Pulmonary artery endothelial cell (primary cell): Measurements from ENCODE around the gene SMIM9. TPM values are rescaled to one million over a fixed set of nuclear protein-coding genes. Genes with fewer than 3 reads are reported as not detected.
A peak's percentile ranks its signal among the peaks of the same experiment; 100 is the strongest.

Experiments used
- DNase-seq: peaks from one replicate; pipeline ENCODE4 v3.0.0-alpha.2; 2011; ENCODE audit warnings: low read depth, low spot score
- total RNA-seq: library from RNA; depleted of rRNA; stranded (reverse); fragments of >200 nt; gene quantifications from 2 replicates; pipeline ENCODE4 v1.2.3, GENCODE V29; 2014

The SMIM9 gene
- total RNA-seq, 1 donor from 2014 or later: not detected

DNA sequence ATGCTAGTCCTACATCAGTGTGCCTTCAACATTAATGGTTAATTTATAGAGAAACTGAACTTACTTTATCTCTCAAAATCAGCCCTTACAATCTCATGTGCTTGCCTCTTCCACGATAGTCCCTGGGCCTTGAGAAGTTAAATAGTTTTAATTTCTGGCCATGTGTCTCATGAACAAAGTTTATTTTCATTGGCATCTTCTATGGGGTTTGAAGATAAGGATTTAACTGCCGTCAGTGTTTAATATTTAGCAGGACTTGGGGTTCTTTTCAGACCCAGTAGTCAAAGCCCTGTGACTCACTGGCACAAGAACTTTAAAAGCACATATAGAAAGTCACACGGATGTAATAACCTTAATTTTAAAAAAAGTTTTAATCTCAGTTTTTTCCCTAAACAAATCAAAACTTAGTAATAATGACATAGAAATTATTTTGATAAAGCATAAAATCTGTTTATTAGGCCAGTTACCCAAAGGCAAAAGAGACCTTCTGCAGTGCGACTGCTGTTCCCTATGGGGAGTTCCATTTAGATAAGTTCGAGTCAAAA, 19.1 kb downstream of the SMIM9 start:
- DNase-seq: no peak

DNA sequence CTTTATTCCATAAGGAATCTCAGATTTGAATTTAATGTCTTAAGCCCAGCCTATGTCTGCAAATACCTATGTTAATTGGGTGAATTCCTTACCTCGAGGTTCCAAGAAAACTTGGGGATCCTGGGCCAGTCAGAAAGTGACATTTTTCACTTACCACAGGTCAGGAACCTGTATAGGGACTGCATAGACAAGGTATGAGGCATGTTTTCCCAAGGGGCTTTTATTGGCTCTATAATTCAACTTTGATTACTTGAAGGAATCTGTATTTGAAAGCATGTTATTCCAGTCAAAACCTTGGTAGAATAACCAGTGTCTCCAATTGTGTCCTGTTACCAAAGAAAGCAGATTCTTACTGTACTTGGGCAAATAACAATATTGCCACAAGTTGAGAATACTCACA, 20.7 kb downstream of the SMIM9 start:
- no peak for DNase-seq

DNA sequence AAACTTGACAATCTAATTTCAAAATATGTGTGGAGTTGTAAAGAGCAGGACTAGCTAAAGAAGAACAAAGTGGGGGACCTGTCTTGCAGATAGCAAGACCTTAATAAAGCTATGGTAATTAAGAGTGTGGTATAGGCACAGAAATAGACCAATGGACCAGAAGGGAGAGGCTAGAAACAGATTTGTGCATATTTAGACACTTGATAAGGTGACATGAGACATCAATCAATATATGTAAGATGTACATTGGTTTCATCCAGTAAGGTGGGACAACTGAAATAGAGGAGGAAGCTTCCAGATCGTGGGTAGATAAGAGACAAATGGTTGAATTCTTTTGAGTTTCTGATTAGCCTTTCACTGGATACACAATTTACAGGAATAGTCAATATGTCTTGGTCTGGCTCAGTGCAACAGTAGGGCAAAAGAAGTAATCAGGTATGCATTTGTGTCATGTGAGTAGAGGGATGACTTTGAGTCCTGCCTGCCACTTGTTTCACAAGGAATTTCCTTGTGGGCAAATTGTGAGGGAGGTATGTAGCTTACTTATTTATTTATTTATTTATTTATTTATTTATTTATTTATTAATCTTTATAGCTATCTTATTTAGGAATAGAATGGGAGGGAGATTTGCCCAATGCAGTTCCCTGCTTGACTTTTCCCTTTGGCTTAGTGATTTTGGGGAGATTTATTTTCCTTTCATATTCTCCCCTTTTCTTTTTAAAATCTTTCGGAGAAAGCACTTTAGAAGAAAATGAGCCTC, 21.9 kb downstream of the SMIM9 start:
- DNase-seq: no peak

DNA sequence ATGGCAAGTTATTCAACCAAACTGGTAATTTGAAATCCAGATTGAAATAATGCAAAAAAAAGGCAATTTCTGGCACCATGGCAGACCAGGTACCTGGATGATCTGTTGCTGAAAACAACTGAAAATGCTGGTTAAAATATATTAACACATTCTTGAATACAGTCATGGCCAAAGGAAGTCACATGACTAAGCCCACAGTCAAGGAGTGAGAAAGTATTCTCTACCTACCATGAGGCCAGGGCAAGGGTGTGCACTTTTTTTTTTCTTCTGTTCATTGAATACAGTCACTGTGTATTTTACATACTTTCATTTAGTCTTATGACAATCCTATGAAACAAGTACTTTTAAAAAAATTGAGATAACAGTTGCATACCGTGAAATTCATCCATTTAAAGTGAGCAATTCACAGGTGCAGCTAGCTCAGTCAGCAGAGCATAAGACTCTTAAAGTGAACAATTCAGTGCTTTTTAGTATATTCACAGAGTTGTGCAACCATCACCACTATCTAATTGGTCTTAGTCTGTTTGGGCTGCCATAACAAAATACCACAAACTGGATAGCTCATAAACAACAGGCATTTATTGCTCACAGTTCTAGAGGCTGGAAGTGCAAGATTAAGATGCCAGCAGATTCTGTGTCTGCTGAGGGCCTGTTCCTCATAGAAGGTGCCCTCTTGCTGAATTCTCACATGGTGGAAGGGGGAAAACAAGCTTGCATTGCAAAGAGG, 24.4 kb downstream of the SMIM9 start:
- no peak for DNase-seq

DNA sequence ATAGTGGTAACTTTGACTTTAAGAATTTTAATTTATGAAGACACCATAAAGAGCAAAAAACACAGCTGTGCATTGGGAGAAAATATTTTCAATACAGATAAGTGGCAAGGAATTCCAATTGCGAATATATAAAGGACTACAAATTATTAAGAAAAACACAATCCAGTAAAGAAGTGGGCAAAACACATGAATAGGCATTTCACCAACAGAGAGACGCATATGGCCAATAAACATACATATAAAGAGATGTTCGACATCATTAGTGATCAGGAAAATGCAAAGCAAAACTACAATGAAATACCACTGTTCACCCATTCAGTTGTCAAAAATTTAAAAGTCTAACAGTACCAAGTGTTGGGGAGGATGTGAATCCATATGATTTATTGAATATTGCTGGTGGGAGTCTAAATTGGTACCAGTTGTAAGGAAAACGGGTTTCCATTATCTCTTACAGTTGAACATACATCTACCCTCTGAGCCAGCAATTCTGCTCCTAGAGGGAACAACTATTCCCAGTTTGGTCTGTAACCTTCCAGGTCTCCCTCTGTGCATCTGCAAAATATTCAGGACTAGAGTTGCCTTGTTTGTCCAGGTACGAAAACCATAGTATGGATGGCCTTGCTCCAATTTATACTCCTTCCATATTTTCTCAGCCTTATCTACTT, 27.5 kb downstream of the SMIM9 start:
- DNase-seq: no peak

DNA sequence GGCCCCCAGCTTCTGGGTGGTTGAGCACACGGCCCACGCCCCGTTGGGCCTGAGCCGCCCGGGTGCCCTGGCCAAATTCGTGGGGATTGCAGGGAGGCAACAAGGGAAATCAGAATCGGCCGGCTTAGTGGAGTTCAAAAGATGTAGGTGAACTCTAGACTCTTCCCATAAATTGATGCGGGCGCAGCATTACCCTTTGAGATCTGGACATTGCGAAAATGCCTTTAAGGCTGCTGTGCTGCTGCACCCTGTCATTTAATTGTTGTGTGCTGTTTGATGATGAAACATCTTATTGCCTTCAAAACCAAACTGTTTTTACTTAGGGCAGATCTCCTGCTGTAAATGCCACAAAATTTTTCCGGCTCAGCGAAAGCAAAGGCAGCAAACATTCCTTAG, 28.8 kb downstream of the SMIM9 start:
- DNase-seq: no peak

DNA sequence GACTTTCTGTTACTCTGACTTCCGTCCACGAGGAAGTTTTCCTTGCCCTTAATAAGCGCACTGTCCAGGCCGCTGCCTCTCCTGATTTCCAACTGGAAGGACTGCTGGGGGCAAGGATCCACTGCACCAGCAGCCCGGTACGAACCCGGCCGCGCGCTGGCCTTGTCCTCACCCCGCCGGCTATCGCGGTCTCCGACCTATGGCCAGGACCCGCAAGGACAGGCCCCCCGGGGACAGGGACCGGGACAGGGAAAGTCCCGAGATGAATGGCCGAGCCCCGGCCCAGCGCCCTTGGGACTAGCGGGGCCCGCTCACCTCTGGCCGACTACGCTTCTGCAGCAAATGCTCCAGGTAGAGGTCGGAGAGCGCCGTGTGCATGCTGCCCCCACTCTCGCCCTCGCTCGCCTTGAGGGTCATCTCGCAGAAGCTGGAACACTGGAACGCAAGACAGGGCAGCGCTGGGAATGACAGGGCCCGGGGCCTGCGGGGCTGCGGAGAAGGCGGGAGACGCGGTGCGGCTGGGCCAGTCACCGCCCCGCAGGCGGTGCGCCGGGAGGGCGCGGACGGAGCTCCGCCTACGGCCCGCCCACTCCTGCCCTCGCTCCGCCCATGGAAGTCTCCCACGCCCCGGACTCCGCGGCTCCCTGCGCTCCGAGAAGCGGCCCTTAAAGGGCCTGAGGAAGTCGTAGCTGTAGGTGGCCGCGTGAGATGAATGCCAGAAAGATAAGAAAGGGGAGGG, 29.3 kb downstream of the SMIM9 start, which contains the start of gene MPP1:
Gene MPP1 (minus strand): TSS at position 529 of the 739 bp plus-strand sequence. CDS start 112 bp downstream, at position 417.
- DNase-seq: peak; percentile 27

DNA sequence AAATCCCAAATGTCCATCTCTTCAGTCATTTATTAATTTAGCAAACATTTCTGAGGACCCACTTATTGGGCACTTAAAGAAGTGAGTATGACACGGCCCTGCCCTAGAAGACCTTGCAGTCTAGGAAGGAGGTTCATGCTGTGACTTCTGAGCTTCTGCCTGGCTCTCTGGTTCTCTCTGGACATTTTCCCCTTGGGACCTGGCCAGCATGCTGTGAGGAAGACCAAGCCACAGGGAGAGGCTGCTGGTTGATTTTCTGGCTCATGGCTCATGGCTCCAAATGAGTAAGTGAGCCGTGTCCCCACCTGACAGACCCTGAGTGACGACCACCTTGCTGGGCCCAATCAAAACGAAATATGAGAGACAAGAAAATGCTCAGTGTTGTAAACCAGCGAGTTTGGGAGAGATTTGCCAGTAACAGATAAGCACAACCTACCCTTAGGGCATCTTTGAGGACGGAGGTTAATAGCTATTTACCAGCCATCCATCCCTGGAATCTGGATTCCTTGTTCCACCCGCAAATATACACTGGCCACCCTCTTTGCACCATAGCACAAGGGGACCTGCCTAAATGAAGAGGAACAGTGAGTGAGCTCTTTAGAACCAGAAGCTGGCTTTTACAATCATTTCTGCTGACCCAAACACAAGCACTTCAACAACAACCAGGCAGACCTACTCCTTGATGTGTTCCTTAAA, 30.1 kb downstream of the SMIM9 start:
- DNase-seq: no peak

DNA sequence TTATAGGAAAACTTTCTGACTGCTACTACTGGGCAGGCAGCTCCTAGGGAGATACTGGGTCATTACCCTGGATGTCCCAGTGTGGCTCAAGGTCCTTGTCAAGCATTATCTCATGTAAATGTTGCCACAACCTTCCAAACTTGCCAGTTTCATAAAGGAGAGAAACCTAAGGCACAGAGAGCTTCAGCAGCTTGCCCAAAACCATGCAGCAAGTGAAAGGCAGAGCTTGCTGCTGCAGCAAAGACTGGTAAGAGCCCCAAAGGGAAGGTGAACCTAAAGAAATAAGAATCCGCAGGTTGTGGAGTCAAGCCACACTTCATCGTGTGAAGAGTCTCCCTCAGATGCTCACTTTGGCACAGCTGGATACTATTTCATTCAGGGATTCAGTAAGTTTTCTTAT, 31.5 kb downstream of the SMIM9 start:
- no peak for DNase-seq

DNA sequence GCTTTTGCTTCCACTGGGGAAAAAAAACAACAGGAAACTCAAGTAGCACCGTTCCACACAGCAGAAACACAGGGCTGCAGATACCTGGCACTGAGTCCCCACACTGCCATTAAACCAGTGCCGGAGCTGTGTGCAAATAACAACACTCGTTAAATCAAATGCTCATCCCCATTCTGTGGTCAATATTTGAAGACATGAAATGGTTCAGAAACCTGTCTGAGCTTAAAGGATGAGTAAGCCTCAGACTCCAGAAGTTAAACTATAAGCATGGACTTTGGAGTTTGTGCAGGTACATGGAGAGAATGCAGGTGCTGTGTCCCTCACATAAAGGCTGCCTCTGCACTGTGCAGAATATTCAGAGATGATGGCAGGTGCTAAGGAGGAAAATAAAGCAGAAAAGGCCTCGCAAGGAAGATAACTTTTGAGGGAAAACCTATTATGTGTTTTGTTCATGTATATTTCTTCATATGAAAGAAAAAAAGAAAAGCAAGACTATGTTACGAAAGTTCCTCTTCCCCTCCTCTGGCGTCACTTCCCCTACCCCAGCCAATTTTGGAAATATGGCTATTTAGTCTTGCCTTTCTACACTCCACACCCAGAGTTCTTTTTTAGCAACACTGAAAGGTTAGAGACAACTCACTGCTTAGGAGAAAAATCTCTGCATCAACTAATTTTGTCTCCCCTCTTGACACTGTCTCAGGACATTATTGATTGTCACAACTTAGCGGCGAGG, 33.8 kb downstream of the SMIM9 start:
- DNase-seq: no peak

DNA sequence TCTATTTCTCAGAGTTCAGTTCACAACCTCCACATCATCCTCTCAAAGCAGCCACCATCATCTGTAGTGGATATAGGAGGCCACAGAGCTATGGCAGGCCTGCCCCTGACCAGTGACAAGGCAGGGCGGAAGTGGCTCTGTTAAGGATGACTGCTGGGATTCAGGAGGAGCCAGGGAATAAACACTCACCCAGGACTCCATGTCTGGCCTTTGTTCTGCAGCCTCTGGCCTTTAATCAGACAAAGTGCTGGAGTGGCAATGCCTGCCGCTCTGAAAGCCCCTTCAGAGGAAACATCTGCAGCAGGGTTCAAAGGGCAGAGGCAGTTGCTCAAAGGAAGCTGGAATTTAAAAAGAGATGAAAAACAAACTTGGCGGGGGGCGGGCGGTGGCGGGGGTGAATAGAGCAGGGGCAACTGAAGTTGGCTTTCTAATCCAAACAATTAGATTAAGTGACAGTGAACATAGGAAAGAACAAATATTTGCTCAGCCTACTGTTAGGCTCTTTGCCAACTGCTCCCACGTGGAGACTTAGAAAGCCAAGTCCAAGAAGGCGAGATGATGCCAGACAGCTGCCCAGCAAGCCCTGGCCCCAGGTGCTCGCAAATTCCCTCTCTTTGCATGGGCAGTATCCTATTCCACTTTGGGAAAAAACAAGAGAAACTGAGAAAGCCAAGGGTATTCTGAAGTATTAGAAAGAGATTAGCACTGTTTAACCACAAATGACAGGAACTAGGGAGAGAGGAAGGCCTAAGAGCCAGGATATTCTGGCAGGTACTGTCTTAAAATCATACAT, 34.7 kb downstream of the SMIM9 start:
- DNase-seq: peak; percentile 66

DNA sequence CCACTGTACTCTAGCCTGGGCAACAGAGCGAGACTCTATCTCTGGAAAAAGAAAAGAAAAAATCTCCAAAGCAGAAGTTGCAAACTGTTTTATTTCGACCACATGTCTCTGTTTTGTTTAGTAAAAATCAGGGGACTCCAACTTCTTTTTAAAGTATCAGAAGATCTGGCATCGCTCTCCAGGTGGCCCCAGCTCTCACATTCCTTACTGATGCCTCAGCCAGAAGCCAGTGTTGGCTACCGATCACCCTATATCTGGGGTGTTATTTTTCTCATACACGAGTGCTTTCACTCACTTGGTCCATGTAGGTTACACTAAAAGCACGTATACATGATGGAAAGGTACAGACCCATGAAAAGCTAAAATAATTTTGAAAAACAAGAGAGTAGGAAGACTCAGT, 37.5 kb downstream of the SMIM9 start:
- DNase-seq: no peak

DNA sequence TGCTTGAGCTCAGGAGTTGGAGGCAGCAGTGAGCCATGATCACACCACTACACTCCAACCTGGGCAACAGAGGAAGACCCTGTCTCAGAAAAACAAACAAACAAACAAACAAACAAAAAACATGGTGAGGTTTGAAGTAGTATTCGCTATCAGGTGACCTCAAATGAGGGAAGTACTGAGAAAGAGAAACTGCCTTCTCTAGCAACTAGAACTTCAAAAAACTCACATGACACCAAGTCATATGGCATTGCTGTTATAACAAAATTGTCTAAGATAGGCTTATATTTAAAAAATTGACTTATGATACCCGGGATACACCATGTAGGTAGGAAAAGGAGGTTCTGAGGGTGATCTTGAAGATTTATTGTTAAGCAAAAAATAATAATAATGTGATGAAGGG, 39.4 kb downstream of the SMIM9 start:
- DNase-seq: no peak

DNA sequence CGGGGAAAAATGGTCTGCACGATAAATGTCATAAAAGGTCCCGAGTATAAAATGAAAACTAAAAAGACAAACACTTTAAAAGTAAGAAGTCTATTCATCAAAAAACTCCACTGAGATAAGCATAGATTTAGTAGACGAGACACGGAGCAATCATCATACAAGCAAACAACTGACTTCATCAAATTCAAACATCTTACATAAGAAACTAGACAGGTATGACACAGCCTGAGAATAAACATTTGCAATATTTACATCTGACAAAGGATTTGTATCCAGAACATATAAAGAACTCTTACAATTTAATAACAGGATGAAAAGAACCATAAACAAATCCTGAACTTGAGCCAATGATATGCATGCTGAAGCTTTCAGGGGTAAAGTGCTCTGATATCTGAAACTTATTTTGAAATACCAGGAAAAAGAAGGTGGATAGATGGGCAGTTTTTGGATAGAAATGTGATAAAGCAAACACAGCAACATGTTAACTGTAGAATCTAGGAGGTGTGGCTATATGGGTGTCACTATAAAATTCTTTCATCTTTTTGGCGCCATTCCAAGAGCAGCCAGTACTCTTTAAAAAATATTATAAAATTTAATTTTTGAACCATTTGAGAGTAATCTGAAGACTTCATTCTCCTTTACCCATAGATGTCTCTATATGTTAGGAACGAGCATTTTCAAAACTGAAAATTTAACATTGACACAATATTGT, 41.2 kb downstream of the SMIM9 start:
- no peak for DNase-seq

DNA sequence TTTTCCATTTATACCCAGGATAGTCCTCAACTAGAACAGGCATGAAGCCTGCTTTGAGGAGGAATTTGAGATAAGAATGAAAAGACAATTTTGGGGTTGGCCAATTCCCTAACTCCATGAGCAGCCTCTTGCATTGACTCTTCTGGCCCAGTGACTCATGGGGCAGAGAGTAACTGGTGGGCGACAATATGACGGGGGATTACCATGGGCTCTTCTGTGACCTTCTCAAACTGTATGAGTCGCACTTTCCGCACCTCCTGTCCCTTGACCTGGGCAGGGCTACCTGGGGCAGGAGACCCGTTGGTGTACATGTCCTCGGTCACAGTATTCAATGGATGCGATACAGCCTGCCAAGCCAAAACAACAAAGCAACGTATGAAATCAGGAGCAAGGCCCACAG, 42.5 kb downstream of the SMIM9 start:
- no peak for DNase-seq

DNA sequence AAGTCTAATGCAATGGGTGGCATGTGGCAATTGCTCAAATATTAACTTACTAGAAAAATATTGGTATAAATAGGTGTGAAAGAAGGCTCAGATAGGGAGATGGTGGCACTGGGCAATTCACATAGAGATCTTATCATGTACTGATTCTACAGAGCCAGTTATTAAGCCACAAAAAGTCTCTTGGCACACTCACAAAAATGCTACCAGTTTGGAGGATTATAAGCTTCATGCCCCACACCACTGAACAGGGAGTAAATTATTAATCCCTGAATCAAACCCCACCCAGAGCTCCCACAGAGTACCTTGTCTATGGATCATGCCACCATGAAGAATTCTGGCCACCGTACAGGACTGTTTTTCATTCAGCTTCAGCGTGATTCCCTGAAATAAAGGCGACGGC, 43.0 kb downstream of the SMIM9 start:
- no peak for DNase-seq

DNA sequence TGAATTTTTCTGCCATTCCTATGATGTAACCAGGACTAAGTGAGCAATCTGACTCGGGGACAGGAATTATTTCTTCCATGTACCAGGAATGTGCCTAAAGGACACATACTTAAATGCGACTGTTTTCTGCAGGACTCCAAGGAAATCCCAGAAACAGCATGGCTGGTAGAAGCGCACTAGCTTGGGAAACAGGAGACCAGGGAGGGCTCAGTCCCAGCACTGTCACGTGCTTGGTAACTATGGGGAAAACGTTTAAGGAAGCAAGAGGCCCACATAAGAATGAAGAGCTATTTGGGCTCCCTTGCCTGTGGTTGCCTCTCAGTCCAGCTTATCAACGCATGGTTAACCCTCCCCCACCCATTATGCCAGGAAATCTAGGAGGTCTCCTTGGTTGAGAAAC, 48.7 kb downstream of the SMIM9 start:
- no peak for DNase-seq

DNA sequence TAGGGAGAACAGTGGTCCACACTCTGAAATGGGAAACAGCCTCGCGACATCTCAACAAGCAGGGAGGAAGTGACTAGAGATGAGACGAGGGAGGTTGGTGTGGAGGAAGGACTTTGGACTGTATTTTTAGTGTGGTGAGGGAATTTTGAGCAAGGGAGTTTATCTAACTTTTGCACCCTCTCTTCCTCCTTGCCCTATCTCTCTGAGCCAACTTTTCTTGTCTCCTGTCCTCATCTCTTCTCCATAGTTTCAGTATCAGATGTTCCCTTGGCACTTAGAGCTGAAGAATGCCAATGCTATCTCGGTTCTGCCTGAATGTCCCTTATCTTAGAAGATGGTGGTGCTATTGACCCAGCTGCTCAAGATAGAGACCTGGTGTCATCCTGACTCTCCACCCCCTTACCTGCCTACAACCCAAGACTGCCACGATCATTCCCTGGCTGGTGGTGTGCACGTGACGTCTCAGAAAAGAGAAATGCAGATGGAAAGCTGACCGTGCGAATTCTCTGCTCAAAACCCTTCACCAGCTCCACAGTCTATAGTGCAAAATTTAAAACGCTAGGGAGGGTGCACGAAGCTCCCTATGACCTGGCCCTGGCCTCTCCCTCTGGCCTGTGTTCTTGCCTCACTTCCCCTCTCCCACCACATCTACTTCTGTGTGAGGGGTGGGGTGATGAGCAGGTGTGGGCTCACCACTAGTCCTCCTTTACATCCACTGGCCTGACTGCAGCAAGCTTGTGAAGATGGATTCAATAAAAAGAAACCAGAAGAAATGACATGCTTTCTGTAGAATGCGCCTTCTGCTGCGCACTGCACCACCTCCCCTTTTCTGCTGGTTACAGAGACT, 50.1 kb downstream of the SMIM9 start:
- no peak for DNase-seq
